SU-DHL-6 (cell line): ENCODE results near the gene PRR22.

Source experiments
- H2AFZ ChIP-seq: fragments of 200-600 bp; sonication (generic); 2 replicates; pipeline ENCODE4 v1.6.1; 2014; ENCODE audit warnings: low read depth, mild to moderate bottlenecking, moderate library complexity, mixed read lengths, antibody characterized with exemption, low read length; ENCODE audit not compliant: severe bottlenecking
- H3F3A ChIP-seq: fragments of 200-600 bp; shearing (Covaris generic); 2 replicates; pipeline ENCODE4 v1.6.0; 2016; ENCODE audit warnings: antibody characterized with exemption, mild to moderate bottlenecking; ENCODE audit not compliant: insufficient read depth
- H3K27ac ChIP-seq: fragments of 200-600 bp; sonication (generic); 2 replicates; pipeline ENCODE4 v1.5.1; 2016; ENCODE audit warnings: low read depth, mild to moderate bottlenecking, low read length, moderate library complexity, mixed read lengths
- H3K27me3 ChIP-seq: fragments of 200-600 bp; sonication (generic), shearing (Covaris generic); 2 replicates; pipeline ENCODE4 v1.6.0; 2014; ENCODE audit warnings: mild to moderate bottlenecking, low read length
- H3K36me3 ChIP-seq: fragments of 200-600 bp; sonication (generic); 2 replicates; pipeline ENCODE4 v1.6.1; 2014; ENCODE audit warnings: mild to moderate bottlenecking, low read length, mixed read lengths
- H3K4me2 ChIP-seq: fragments of 300-600, 200-600 bp; shearing (Covaris generic), sonication (generic); 2 replicates; pipeline ENCODE4 v1.6.0; 2014; ENCODE audit warnings: low read length, low read depth, mild to moderate bottlenecking; ENCODE audit not compliant: poor library complexity, severe bottlenecking
- H3K4me3 ChIP-seq: fragments of 200-600 bp; sonication (generic); 2 replicates; pipeline ENCODE4 v1.5.1; 2014; ENCODE audit warnings: antibody characterized with exemption, low read length, mild to moderate bottlenecking, mixed read lengths; ENCODE audit not compliant: insufficient read depth, poor library complexity, severe bottlenecking
- H3K79me2 ChIP-seq: fragments of 200-600 bp; sonication (generic); 2 replicates; pipeline ENCODE4 v1.6.1; 2014; ENCODE audit warnings: mild to moderate bottlenecking, low read length, moderate library complexity; ENCODE audit not compliant: insufficient read depth
- H3K9ac ChIP-seq: fragments of 200-600 bp; sonication (generic); 2 replicates; pipeline ENCODE4 v1.7.0; 2014; ENCODE audit warnings: mild to moderate bottlenecking, low read length
- H3K9me2 ChIP-seq: fragments of 200-600 bp; sonication (generic); replicated peaks from 2 replicates; pipeline ENCODE4 v1.6.1; 2014; ENCODE audit warnings: low read length; ENCODE audit not compliant: insufficient read depth
- H3K9me3 ChIP-seq: fragments of 200-600 bp; sonication (generic); 2 replicates; pipeline ENCODE4 v1.6.1; 2014; ENCODE audit warnings: low read length, mixed read lengths; ENCODE audit not compliant: insufficient read depth
- H4K20me1 ChIP-seq: fragments of 200-600 bp; sonication (generic); 2 replicates; pipeline ENCODE4 v1.6.1; 2014; ENCODE audit warnings: low read depth, mild to moderate bottlenecking, antibody characterized with exemption, low read length, moderate library complexity, mixed read lengths
- EZH2phosphoT487 ChIP-seq: fragments of 200-600 bp; sonication (generic), shearing (Covaris generic); conservative IDR thresholded peaks from 2 replicates; pipeline ENCODE4 v1.6.1; 2018; ENCODE audit warnings: mild to moderate bottlenecking, antibody characterized with exemption, low read length, moderate library complexity, mixed read lengths
- TF ChIP-seq, protein P1 (sequence below): fragments of 200-600 bp; sonication (generic); IDR thresholded peaks from one replicate; pipeline ENCODE4 v1.5.1; 2017; ENCODE audit warnings: antibody characterized with exemption, mild to moderate bottlenecking, low read length, moderate library complexity; ENCODE audit not compliant: insufficient read depth, poor library complexity, severe bottlenecking

The PRR22 gene

DNA sequence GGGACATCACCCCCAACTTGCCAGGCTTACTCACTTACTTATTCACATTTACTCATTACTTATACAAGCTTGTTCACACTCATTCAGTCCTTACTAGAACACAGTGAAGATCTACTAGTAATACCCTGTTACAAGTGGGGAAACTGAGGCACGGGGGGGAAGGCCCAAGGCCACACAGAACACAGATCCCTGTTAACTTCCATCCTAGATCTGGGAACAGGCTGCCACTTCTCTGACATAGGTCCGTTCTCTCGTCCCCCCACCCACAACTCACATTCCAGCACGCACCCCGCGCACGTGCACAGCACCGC lies 18.9 kb upstream of the PRR22 start:
- no peaks in the 10 kb centered on the region for H3K36me3 ChIP-seq
- TF ChIP-seq EZH2phosphoT487: no peak
- TF ChIP-seq, protein P1, sequence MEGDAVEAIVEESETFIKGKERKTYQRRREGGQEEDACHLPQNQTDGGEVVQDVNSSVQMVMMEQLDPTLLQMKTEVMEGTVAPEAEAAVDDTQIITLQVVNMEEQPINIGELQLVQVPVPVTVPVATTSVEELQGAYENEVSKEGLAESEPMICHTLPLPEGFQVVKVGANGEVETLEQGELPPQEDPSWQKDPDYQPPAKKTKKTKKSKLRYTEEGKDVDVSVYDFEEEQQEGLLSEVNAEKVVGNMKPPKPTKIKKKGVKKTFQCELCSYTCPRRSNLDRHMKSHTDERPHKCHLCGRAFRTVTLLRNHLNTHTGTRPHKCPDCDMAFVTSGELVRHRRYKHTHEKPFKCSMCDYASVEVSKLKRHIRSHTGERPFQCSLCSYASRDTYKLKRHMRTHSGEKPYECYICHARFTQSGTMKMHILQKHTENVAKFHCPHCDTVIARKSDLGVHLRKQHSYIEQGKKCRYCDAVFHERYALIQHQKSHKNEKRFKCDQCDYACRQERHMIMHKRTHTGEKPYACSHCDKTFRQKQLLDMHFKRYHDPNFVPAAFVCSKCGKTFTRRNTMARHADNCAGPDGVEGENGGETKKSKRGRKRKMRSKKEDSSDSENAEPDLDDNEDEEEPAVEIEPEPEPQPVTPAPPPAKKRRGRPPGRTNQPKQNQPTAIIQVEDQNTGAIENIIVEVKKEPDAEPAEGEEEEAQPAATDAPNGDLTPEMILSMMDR: no peak

DNA sequence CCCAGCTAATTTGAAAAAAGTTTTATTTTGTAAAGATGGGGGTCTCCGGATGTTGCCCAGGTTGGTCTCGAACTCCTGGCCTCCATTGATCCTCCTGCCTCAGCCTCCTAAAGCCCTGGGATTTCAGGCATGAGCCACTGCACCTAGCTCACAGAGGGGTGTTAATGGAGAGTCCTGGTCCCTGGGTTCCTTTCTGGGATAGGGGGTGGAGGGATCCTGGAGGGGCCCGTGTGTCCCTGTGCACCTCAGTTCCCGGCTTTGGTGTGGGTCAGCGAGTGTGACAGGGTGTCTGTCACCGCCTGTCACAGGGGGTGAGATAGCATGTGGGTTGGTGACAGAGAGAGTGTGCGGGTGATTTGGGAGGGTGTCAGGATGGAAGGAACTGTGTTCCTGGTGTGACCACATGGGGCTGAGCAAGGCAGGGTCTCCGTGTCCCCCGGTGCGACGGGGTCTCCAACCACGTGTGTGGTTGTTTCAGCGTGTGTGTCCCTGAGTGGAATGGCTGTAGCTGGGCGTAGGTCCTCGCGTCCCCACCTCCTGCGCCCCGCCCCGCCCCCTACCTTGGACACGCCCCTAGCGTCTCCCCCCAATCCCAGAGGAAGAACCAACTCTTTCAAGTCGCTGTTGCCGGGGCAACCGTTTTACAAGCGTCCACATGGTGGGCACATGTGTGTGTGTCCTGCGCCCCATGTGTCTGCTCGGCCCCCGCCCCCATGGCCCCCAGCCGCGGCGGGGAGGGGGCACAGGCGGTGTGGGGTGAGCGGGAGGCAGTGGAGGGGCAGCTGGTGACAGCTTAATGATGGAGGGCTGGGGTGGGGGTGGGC lies 17.5 kb upstream of the PRR22 start:
- Histone ChIP-seq H3K9ac (no peak overlapping the region), H3K79me2 (no peaks in the 10 kb centered on the region), H4K20me1 (no peaks in the 10 kb centered on the region), H2AFZ (no peak overlapping the region), H3K4me2 (no peak overlapping the region), H3K9me2 (no peaks in the 10 kb centered on the region), H3K4me3 (no peak overlapping the region), H3F3A (no peaks in the 10 kb centered on the region), H3K27me3 (no peaks in the 10 kb centered on the region), H3K36me3 (no peaks in the 10 kb centered on the region), H3K27ac (no peak overlapping the region), H3K9me3 (no peaks in the 10 kb centered on the region)
- TF ChIP-seq, protein P1: no peak
- no peak for TF ChIP-seq EZH2phosphoT487

More for the DNA sequence above, 18.9 kb upstream of the PRR22 start:
- Histone ChIP-seq H3K9ac (peak overlapping the region; percentile 34), H3K4me2 (peak overlapping the region; percentile 48), H3K4me3 (no peak overlapping the region), H3K79me2 (no peaks in the 10 kb centered on the region), H3K27ac (no peak overlapping the region), H3K9me3 (no peaks in the 10 kb centered on the region), H3K9me2 (no peaks in the 10 kb centered on the region), H3F3A (no peaks in the 10 kb centered on the region), H2AFZ (peak overlapping the region; percentile 57), H4K20me1 (no peaks in the 10 kb centered on the region), H3K27me3 (no peaks in the 10 kb centered on the region)

DNA sequence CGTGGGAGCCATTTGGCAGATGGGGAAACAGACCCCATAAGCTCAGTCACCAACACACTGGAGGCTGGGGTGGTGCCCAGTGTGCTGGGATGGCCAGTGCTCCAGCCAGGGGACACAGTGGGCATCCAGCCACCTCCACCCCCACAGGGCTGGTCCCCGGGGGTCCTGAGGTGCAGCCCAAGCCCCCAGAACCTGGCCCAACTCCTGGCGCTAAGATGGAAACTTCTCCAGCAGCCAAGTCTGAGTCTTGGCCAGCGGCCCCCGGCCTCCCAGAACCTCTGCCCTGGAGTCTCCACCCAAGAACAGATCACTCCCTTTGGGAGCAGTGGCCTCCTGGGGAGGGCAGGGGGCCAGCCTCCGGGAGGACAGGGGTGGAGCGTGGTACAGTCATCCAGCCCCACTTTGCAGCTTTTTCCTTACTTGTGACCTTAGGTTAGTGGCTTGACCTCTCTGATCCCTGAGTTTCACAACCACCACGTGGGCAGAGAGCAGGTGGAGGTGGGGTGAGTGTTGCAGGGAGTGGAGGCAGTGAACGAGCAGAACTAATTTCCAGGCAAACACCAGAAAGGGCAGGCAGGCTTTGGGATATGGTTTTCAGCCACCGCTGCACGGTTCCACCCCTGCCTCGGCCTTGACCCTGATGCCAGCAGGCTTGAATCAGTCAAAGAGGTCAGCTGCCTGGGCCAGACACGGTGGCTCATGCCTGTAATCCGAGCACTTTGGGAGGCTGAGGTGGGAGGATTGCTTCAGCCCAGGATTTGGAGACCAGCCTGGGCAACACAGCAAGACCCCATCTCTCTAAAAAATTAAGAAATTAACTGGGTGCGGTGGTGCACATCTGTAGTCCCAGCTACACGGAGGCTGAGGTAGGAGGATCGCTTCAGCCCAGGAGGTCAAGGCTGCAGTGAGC lies 16.1 kb upstream of the PRR22 start:
- Histone ChIP-seq H3F3A (no peaks in the 10 kb centered on the region), H3K4me3 (no peak overlapping the region), H3K27me3 (no peaks in the 10 kb centered on the region), H3K79me2 (no peaks in the 10 kb centered on the region), H3K9ac (no peak overlapping the region), H4K20me1 (no peaks in the 10 kb centered on the region), H2AFZ (no peak overlapping the region), H3K9me2 (no peaks in the 10 kb centered on the region), H3K9me3 (no peaks in the 10 kb centered on the region), H3K27ac (no peak overlapping the region), H3K4me2 (no peak overlapping the region), H3K36me3 (no peaks in the 10 kb centered on the region)
- no peak for TF ChIP-seq EZH2phosphoT487
- TF ChIP-seq, protein P1: no peak
